DLD1 (cell line): ENCODE measurements around the gene CX3CR1.
"Not testable (repeated sequence)": the region's sequence is repeated elsewhere in the genome, so short reads cannot be mapped to it uniquely, and the experiment has no call there.

ENCODE experiments used
- in situ Hi-C: cut with HindIII; loops from 2 replicates; pipeline ENCODE4 v1.10.0; 2017; ENCODE audit warnings: low sequenced_read_pairs

The CX3CR1 gene

GRCh38 chr3:39228496-39228895, 51.3 kb downstream of the CX3CR1 start:
- in situ Hi-C loops, result no loop called here

- in situ Hi-C loops, result not testable (repeated sequence)
These were observed 52.2 kb downstream of the CX3CR1 start for GRCh38 chr3:39227596-39227995.

GRCh38 chr3:39226106-39226741, 53.6 kb downstream of the CX3CR1 start:
- in situ Hi-C loops, result no loop called here

- in situ Hi-C loops, result no loop called here
These were observed 55.5 kb downstream of the CX3CR1 start for GRCh38 chr3:39224288-39224687.

- in situ Hi-C loops, result no loop called here
These were observed 56.9 kb downstream of the CX3CR1 start for GRCh38 chr3:39222939-39223338.

GRCh38 chr3:39222462-39222861, 57.4 kb downstream of the CX3CR1 start:
- in situ Hi-C loops, result no loop called here

GRCh38 chr3:39221141-39221530, 58.7 kb downstream of the CX3CR1 start:
- in situ Hi-C loops, result no loop called here

- in situ Hi-C loops, result no loop called here
These were observed 59.3 kb downstream of the CX3CR1 start for GRCh38 chr3:39220407-39221140.

GRCh38 chr3:39219702-39220101, 60.1 kb downstream of the CX3CR1 start:
- in situ Hi-C loops, result no loop called here

- in situ Hi-C loops, result no loop called here
These were observed 63.6 kb downstream of the CX3CR1 start for GRCh38 chr3:39216176-39216790.

GRCh38 chr3:39213613-39214012, 66.2 kb downstream of the CX3CR1 start:
- in situ Hi-C loops, result no loop called here
